ENCODE data around the gene LRMDA.
A peak's percentile ranks its signal among the peaks of the same experiment; 100 is the strongest.

The LRMDA gene

GRCh38 chr10:75910032-75910431 is 478.6 kb downstream of the LRMDA start:
- H3K27ac Mint-ChIP-seq = no peak overlapping the region
- peak; percentile 49 to 54 (median 53) for TF ChIP-seq CTCF (IDR thresholded peaks at IDR 0.05; ENCODE audit: unreplicated experiment in 3 of 3)
- H3K4me1 Mint-ChIP-seq = peaks cover 7% of the 10 kb centered on the region
- no peak overlapping the region for H3K4me3 Mint-ChIP-seq
- no peaks in the 10 kb centered on the region for H3K9me3 Mint-ChIP-seq
- H3K36me3 Mint-ChIP-seq (ENCODE audit: low read depth) = no peaks in the 10 kb centered on the region
- peaks cover 74% of the 10 kb centered on the region for H3K27me3 Mint-ChIP-seq (ENCODE audit: low read depth)

GRCh38 chr10:75911426-75911825 is 480.0 kb downstream of the LRMDA start:
- Mint-ChIP-seq H3K9me3 (no peaks in the 10 kb centered on the region), H3K4me1 (no peaks in the 10 kb centered on the region), H3K36me3 (ENCODE audit: low read depth) (no peaks in the 10 kb centered on the region), H3K4me3 (no peak overlapping the region), H3K27ac (no peak overlapping the region), H3K27me3 (ENCODE audit: low read depth) (peaks cover 68% of the 10 kb centered on the region)
- TF ChIP-seq CTCF (IDR thresholded peaks at IDR 0.05; ENCODE audit: unreplicated experiment in 3 of 3) = no peak

GRCh38 chr10:75916906-75917305 is 485.5 kb downstream of the LRMDA start:
- Mint-ChIP-seq H3K4me3 (no peak overlapping the region), H3K4me1 (no peaks in the 10 kb centered on the region), H3K36me3 (ENCODE audit: low read depth) (no peaks in the 10 kb centered on the region), H3K27ac (no peak overlapping the region), H3K27me3 (ENCODE audit: low read depth) (peaks cover 79% of the 10 kb centered on the region), H3K9me3 (peaks cover 2% of the 10 kb centered on the region)
- TF ChIP-seq CTCF (IDR thresholded peaks at IDR 0.05; ENCODE audit: unreplicated experiment in 3 of 3) = no peak

GRCh38 chr10:75919913-75920312 is 488.5 kb downstream of the LRMDA start:
- Mint-ChIP-seq H3K4me1 (peaks cover 6% of the 10 kb centered on the region), H3K36me3 (ENCODE audit: low read depth) (no peaks in the 10 kb centered on the region), H3K9me3 (peaks cover 2% of the 10 kb centered on the region), H3K4me3 (no peak overlapping the region), H3K27ac (no peak overlapping the region), H3K27me3 (ENCODE audit: low read depth) (peaks cover 63% of the 10 kb centered on the region)
- no peak for TF ChIP-seq CTCF (IDR thresholded peaks at IDR 0.05; ENCODE audit: unreplicated experiment in 3 of 3)

- no peak overlapping the region for H3K4me3 Mint-ChIP-seq
- peaks cover under 1% of the 10 kb centered on the region for H3K9me3 Mint-ChIP-seq
- peaks cover 66% of the 10 kb centered on the region for H3K27me3 Mint-ChIP-seq (ENCODE audit: low read depth)
- H3K36me3 Mint-ChIP-seq (ENCODE audit: low read depth) = no peaks in the 10 kb centered on the region
- TF ChIP-seq CTCF (IDR thresholded peaks at IDR 0.05; ENCODE audit: unreplicated experiment in 3 of 3) = peak in 1 of 3 experiments; percentile 7
- H3K27ac Mint-ChIP-seq = no peak overlapping the region
- H3K4me1 Mint-ChIP-seq = peaks cover 10% of the 10 kb centered on the region
These were observed 491.0 kb downstream of the LRMDA start for GRCh38 chr10:75922435-75922834.

- Mint-ChIP-seq H3K9me3 (no peaks in the 10 kb centered on the region), H3K36me3 (ENCODE audit: low read depth) (no peaks in the 10 kb centered on the region), H3K4me1 (peaks cover 10% of the 10 kb centered on the region), H3K4me3 (no peak overlapping the region), H3K27ac (peak overlapping the region in 1 of 3 experiments; percentile 40), H3K27me3 (ENCODE audit: low read depth) (peaks cover 63% of the 10 kb centered on the region)
- TF ChIP-seq CTCF (IDR thresholded peaks at IDR 0.05; ENCODE audit: unreplicated experiment in 3 of 3) = no peak
These were observed 493.0 kb downstream of the LRMDA start for GRCh38 chr10:75924309-75924902.
